NCI-H187 treated with DMSO at 0.1 percent for 48 hours (cell line): ENCODE data around the gene PHKB.

Experiments used
- DNase-seq: peaks from one replicate; lab custom pipeline; 2025; lab: John Stamatoyannopoulos, UW

The PHKB gene

DNA sequence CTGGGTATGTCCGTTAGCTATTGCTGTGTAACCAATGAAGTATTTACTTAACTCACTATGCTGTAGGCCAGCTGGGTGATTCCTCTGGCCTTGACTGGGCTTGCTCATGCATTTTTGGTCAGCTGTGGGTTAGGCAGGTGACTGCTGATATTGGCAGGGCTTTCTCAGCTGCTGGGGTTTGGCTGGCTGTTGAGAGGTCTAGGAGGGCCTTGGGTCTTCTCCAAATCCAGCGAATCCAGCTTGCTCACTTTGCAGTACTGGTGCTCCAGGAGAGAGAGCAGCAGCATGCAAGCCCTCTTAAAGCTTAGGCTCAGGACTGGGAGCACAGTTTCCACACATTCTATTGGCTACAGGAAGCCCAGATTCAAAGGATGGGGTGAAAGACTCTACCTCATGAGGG is 270.1 kb downstream of the PHKB start:
- DNase-seq, result no peak

DNA sequence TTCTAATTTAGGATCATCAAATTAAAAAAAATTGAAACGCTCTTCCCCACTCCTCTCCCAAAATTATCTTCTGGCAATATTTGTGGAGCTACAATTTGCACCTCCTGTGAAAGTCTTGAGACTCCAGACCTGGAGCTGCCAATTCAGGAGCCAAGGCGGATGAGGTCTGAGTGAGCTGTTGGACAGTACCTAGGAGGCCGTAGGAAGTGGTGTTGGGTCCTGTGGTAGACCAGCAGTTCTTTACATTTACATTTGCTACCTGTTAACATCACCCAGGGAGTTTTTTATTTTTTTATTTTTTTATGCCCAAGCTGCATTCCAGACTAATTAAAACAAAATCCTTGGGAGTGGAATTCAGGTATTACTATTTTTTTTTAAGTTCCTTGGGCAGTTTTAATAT is 271.0 kb downstream of the PHKB start:
- no peak for DNase-seq

DNA sequence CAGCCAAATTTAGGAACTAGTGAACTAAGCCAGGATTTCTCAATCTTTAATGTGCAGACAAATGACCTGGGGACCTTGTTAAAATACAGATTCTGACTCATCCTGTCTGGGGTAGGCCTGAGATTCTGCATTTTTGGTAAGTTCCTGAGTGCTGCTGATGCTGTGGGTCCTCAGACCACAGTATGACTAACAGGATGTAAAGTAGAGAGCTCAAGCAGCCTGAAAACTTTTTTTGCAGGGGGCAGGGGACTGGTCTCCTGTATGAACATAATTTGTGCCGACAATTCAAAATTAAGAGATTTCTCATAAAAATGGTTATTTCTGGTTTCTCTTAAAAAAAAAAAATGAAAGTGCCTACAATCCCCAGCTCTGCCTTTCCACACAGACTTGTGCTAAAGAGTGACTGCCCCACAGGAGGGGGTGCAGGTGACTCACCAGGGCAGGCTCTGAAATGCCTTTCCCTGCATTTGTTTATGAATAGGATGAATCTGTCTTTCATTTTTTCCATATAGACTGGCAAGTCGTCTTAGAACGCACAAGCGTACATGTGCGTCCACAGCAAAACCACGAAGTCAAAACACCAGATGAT is 271.5 kb downstream of the PHKB start:
- DNase-seq, result no peak

DNA sequence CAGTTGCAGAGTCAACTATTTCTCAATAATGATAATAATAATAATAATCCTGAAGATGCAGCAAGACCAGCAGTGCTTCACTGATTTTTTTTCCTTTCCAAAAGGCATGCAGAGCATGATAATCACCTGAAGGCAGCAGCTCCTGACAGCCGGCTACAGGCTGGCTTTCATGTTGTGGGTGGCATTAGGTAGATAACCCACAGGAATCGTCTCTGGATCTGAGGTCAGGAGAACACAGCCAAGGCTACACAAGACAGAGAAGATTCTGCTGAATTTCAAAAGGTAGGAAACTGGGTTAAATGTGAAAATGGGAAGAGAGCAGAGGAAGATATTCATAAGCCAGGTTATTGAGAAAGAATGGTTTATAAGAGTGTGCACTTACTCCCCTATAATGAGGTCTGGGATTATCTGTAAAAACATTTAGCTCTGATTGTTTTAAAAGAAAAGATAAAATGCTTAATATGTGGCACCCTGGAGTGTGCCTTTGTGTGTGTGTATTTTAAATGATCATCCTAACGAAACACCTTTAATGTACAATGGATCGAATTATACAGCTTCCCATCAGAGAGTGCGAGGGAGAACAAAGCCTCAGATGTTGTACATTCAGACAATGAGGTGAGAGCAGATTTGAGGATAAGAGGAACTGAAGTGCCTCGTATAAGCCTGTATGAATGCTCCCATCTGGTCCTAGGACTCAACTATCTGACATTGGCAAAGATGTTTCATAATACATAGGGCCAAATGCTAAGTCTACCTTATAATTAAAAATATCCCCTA is 273.1 kb downstream of the PHKB start:
- peak; percentile 25 for DNase-seq

DNA sequence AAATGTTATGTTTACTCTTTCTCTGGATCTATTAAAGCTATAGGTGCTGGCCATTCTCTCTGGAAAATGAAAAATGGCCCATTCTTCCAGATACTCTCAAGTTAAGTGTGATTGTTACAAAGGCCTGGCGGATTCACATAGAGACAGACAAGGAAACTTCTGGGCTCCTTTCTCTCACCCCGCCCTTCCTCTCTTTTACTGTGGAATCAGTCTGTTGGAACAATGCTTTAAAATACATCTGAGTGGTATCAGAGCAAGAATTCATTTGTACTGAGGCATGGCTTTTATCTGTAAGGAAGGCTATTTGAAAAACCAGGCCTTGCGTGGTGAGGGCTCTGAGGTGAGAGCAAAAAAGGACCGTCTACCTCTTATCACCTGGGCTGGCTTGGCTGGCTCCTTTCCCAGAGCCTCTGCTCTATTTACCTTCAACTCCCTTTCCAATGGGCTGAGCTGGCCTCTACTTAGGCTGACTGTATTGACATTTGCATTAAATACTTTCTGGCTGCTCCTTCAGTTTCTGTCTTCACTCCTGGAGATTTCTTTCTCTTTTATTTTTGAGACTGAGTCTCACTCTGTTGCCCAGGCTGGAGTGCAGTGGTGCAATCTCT is 274.0 kb downstream of the PHKB start:
- no peak for DNase-seq

DNA sequence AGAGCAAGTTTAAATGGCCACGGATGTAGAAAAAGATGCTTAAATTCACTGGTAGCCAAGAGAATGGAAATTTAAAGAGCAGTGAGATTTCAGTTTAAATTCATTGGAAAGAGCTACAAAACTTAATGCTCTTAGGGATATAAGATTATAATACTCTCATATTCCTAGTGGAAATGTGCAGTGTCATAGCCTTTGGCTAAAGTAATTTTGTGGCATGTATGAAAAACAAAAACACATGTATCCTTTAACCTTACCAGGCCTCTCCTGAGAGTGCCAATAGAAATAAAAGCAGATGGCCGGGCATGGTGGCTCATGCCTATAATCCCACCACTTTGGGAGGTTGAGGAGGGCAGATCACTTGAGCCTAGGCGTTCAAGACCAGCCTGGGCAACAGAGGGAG is 289.2 kb downstream of the PHKB start:
- DNase-seq, result no peak
